ENCODE results near the gene PTGIR. TPM values are rescaled to one million over a fixed set of nuclear protein-coding genes. Genes with fewer than 3 reads are reported as not detected.
A peak's percentile ranks its signal among the peaks of the same experiment; 100 is the strongest.

PTGIR gene
- polyA plus RNA-seq, 1 donor (not counting 4 experiments of a cell fraction or from before 2014, with no cell fraction given), result not detected

DNA sequence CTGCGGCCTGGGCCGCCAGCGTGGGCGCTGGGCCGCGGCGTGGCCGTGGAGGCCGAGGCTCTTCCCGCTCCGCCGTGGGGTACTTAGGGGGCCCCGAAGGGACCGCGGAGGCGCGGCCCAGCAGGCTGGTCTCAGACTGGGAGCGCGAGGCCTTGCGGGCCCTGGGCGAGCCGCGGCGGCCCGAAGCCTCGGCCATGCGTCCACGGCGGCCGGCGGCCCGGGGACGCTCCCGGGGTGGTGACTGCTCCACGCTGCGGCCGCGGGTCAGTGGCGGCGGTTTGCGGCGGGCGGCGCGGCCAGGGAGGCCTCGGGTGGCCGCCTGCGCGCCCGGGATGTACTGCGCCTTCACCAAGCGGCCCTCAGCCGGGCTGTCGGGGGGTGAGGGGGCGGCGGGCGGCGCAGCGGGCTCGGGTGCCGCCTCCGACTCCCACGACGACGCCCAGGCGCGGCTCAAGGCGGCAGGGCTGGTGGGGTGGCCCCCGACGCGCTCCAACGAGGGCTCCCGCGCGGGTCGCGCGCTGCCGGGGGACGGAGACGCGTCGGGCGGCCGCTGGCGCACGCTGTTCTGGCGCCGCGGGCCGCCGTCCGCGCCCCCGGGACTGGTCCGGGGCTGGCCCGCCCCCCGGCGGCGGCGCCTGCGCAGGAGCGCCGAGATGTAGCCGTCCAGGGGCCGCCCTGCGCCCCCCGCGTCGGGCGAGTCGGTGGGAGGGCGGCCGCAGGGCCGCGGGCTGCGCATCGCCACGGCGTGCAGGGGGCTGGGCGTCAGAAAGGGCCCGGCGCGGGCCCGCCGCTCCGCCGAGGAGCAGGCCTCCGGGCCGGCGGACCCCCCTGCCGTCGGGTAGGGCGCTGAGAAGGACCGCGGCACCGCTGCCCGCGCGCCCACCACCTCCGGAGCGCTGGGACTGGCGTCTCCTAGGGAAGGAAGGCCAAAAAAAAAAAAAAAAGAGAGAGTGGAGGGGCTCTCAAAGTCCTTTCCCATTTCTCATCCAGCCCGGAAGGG, 24.4 kb upstream of the PTGIR start:
- FAIRE-seq (no peak), DNase-seq (ENCODE audit: low read depth, low spot score) (no peak)
- no peak for TF ChIP-seq EZH2 (IDR thresholded peaks at IDR 0.05; ENCODE audit: low read length)
- TF ChIP-seq, protein P1, sequence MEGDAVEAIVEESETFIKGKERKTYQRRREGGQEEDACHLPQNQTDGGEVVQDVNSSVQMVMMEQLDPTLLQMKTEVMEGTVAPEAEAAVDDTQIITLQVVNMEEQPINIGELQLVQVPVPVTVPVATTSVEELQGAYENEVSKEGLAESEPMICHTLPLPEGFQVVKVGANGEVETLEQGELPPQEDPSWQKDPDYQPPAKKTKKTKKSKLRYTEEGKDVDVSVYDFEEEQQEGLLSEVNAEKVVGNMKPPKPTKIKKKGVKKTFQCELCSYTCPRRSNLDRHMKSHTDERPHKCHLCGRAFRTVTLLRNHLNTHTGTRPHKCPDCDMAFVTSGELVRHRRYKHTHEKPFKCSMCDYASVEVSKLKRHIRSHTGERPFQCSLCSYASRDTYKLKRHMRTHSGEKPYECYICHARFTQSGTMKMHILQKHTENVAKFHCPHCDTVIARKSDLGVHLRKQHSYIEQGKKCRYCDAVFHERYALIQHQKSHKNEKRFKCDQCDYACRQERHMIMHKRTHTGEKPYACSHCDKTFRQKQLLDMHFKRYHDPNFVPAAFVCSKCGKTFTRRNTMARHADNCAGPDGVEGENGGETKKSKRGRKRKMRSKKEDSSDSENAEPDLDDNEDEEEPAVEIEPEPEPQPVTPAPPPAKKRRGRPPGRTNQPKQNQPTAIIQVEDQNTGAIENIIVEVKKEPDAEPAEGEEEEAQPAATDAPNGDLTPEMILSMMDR (optimal IDR thresholded peaks at IDR 0.05 in 1 of 3, IDR thresholded peaks at IDR 0.05 in 1 of 3, conservative IDR thresholded peaks at IDR 0.05 in 1 of 3; ENCODE audit: extremely low read depth in 1 of 3, insufficient read depth in 2 of 3, low read length in 3 of 3), result no peak
- Histone ChIP-seq H3K9ac (ENCODE audit: control insufficient read depth, extremely low read depth, insufficient read depth, low read length) (no peak overlapping the region), H3K9me1 (ENCODE audit: control insufficient read depth, extremely low read depth, insufficient read depth, low read length) (no peaks in the 10 kb centered on the region), H2AFZ (ENCODE audit: control insufficient read depth, low read length) (no peak overlapping the region), H3K4me3 (ENCODE audit: control insufficient read depth in 2 of 3, extremely low read depth in 1 of 3, insufficient read depth in 2 of 3, low read depth in 1 of 3, low read length in 3 of 3) (no peak overlapping the region), H4K20me1 (ENCODE audit: control insufficient read depth, extremely low read depth, insufficient read depth, low read length) (no peaks in the 10 kb centered on the region), H3K9me3 (ENCODE audit: control insufficient read depth, low read depth, low read length) (peaks cover 9% of the 10 kb centered on the region), H3K79me2 (ENCODE audit: control insufficient read depth, insufficient read depth, low read length) (no peaks in the 10 kb centered on the region), H3K4me1 (ENCODE audit: control insufficient read depth, extremely low read depth, insufficient read depth, low read length) (no peaks in the 10 kb centered on the region), H3K27me3 (ENCODE audit: control insufficient read depth, extremely low read depth, insufficient read depth, low read length) (peaks cover 47% of the 10 kb centered on the region), H3K27ac (ENCODE audit: control insufficient read depth, insufficient read depth, low read length) (no peak overlapping the region), H3K4me2 (ENCODE audit: control insufficient read depth, extremely low read depth, insufficient read depth, low read depth, low read length) (no peak overlapping the region), H3K36me3 (ENCODE audit: control insufficient read depth in 2 of 2, extremely low read depth in 1 of 2, insufficient read depth in 2 of 2, low read length in 2 of 2) (no peaks in the 10 kb centered on the region)
- dilution Hi-C loops (cut with MboI; ENCODE audit: extremely low pct_ligation_motif_present, low sequenced_read_pairs), result no loop called here

DNA sequence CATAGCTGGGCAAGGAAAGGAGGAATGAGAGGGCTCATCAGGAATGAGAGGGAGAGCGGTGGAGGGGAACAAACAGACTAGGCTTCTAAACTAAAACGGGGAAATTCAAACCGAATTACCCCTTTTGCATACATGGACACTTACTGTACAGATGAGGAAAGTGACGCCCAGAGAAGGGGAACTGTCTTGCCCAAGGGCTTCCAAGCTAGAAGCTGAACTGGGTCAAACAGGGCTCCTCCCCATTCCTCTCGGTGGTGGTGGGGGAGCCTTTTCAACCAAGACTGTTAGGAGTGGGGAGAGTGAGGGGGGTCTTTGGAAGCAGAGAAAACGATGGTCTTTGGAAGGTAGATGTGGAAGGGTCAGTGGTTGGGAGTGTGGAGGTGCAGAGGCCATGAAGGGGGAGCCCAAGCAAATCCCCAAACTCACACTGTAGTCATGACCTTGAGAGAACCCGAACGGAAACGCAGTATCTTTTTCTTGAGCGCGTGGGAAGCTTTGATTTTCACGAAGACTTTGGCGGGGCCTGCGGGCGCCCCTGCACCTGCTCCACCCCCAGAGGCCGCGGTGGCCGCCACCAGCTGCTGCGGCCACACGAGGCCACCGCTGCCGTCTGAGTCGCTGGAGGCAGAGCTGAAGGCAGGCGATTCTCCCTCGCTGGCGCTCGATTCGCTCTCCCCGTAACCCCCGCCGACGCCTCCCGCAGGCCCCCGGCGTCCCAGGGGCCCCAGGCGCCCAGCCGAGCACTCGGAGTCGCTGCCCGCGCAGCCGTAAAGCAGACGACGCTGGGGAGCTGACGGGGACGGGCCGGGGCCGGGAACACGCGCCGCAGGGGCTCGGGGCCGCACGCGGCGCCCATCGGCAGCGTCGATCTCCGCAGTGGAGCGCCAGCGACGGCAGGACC, 23.4 kb upstream of the PTGIR start:
- H3K9ac ChIP-seq (ENCODE audit: control insufficient read depth, extremely low read depth, insufficient read depth, low read length), result no peak overlapping the region
- no peaks in the 10 kb centered on the region for H3K9me1 ChIP-seq (ENCODE audit: control insufficient read depth, extremely low read depth, insufficient read depth, low read length)
- no peak overlapping the region for H3K4me2 ChIP-seq (ENCODE audit: control insufficient read depth, extremely low read depth, insufficient read depth, low read depth, low read length)
- peaks cover 47% of the 10 kb centered on the region for H3K27me3 ChIP-seq (ENCODE audit: control insufficient read depth, extremely low read depth, insufficient read depth, low read length)
- no peaks in the 10 kb centered on the region for H3K4me1 ChIP-seq (ENCODE audit: control insufficient read depth, extremely low read depth, insufficient read depth, low read length)
- no peaks in the 10 kb centered on the region for H4K20me1 ChIP-seq (ENCODE audit: control insufficient read depth, extremely low read depth, insufficient read depth, low read length)
- no peak overlapping the region for H3K27ac ChIP-seq (ENCODE audit: control insufficient read depth, insufficient read depth, low read length)
- H3K9me3 ChIP-seq (ENCODE audit: control insufficient read depth, low read depth, low read length), result peaks cover 9% of the 10 kb centered on the region
- TF ChIP-seq, protein P1 (optimal IDR thresholded peaks at IDR 0.05 in 1 of 3, IDR thresholded peaks at IDR 0.05 in 1 of 3, conservative IDR thresholded peaks at IDR 0.05 in 1 of 3; ENCODE audit: extremely low read depth in 1 of 3, insufficient read depth in 2 of 3, low read length in 3 of 3), result no peak
- peak; percentile 88 for TF ChIP-seq EZH2 (IDR thresholded peaks at IDR 0.05; ENCODE audit: low read length)
- no peak for DNase-seq (ENCODE audit: low read depth, low spot score)
- H3K36me3 ChIP-seq (ENCODE audit: control insufficient read depth in 2 of 2, extremely low read depth in 1 of 2, insufficient read depth in 2 of 2, low read length in 2 of 2), result no peaks in the 10 kb centered on the region
- H3K4me3 ChIP-seq (ENCODE audit: control insufficient read depth in 2 of 3, extremely low read depth in 1 of 3, insufficient read depth in 2 of 3, low read depth in 1 of 3, low read length in 3 of 3), result no peak overlapping the region
- FAIRE-seq, result no peak
- no peaks in the 10 kb centered on the region for H3K79me2 ChIP-seq (ENCODE audit: control insufficient read depth, insufficient read depth, low read length)
- dilution Hi-C loops (cut with MboI; ENCODE audit: extremely low pct_ligation_motif_present, low sequenced_read_pairs), result no loop called here
- no peak overlapping the region for H2AFZ ChIP-seq (ENCODE audit: control insufficient read depth, low read length)

Measured in keratinocyte (primary cell).